NCI-H187 treated with DMSO at 0.1 percent for 48 hours (cell line): ENCODE data around the gene CACNA2D3.

Experiments used
- DNase-seq: peaks from one replicate; lab custom pipeline; 2025; lab: John Stamatoyannopoulos, UW

CACNA2D3 gene

GRCh38 chr3:54928046-54928770, 805.9 kb downstream of the CACNA2D3 start, which contains the start of gene LRTM1:
Gene LRTM1, minus strand, starts transcription at chr3:54928059. Its CDS starts 148 bp downstream, at chr3:54927911.
- DNase-seq = no peak

GRCh38 chr3:54931182-54931581, 808.8 kb downstream of the CACNA2D3 start:
- no peak for DNase-seq

- no peak for DNase-seq
These were observed 810.3 kb downstream of the CACNA2D3 start for GRCh38 chr3:54932606-54933005.

- no peak for DNase-seq
These were observed 813.5 kb downstream of the CACNA2D3 start for GRCh38 chr3:54935869-54936268.

GRCh38 chr3:54936561-54936960, 814.2 kb downstream of the CACNA2D3 start:
- no peak for DNase-seq

- no peak for DNase-seq
These were observed 817.4 kb downstream of the CACNA2D3 start for GRCh38 chr3:54939557-54940300.

- DNase-seq = no peak
These were observed 818.6 kb downstream of the CACNA2D3 start for GRCh38 chr3:54940971-54941370.

GRCh38 chr3:54941690-54942362, 819.5 kb downstream of the CACNA2D3 start:
- DNase-seq = no peak

- no peak for DNase-seq
These were observed 827.2 kb downstream of the CACNA2D3 start for GRCh38 chr3:54949491-54950044.

GRCh38 chr3:54950391-54951003, 828.1 kb downstream of the CACNA2D3 start:
- no peak for DNase-seq

GRCh38 chr3:54951405-54951804, 829.1 kb downstream of the CACNA2D3 start:
- no peak for DNase-seq

GRCh38 chr3:54954022-54954421, 831.7 kb downstream of the CACNA2D3 start:
- DNase-seq = no peak

GRCh38 chr3:54954521-54954920, 832.2 kb downstream of the CACNA2D3 start:
- DNase-seq = no peak

- DNase-seq = no peak
These were observed 833.1 kb downstream of the CACNA2D3 start for GRCh38 chr3:54955496-54955895.

GRCh38 chr3:54955941-54956340, 833.6 kb downstream of the CACNA2D3 start:
- no peak for DNase-seq

- DNase-seq = no peak
These were observed 835.4 kb downstream of the CACNA2D3 start for GRCh38 chr3:54957711-54958110.

GRCh38 chr3:54960082-54960481, 837.7 kb downstream of the CACNA2D3 start:
- DNase-seq = no peak

- no peak for DNase-seq
These were observed 838.3 kb downstream of the CACNA2D3 start for GRCh38 chr3:54960701-54961100.

GRCh38 chr3:54962200-54962599, 839.8 kb downstream of the CACNA2D3 start:
- DNase-seq = no peak

GRCh38 chr3:54963641-54964040, 841.3 kb downstream of the CACNA2D3 start:
- DNase-seq = no peak

GRCh38 chr3:54964081-54964480, 841.7 kb downstream of the CACNA2D3 start:
- DNase-seq = no peak

GRCh38 chr3:54965746-54966145, 843.4 kb downstream of the CACNA2D3 start:
- no peak for DNase-seq
